PC-3 (cell line): Measurements from ENCODE around the gene HOXA2.

Experiments used
- CTCF ChIP-seq: fragments of 300-600 bp; sonication (generic); conservative IDR thresholded peaks from 2 replicates; pipeline ENCODE4 v1.5.1; 2017; ENCODE audit warnings: antibody characterized with exemption, low read depth, mild to moderate bottlenecking, low read length
- EZH2phosphoT487 ChIP-seq: fragments of 300-600 bp; sonication (generic); IDR thresholded peaks from 2 replicates; pipeline ENCODE4 v1.6.1; 2018; ENCODE audit warnings: mild to moderate bottlenecking, antibody characterized with exemption, low read length, borderline replicate concordance

GRCh38 chr7:27113991-27114769 is 11.7 kb upstream of the HOXA2 start:
- TF ChIP-seq CTCF (no peak), EZH2phosphoT487 (no peak)
